ENCODE results near the gene TAS1R3.

Gene TAS1R3

GRCh38 chr1:1340791-1341548 is 9.9 kb downstream of the TAS1R3 start:
- DNase-seq: no peak

GRCh38 chr1:1341549-1342021 is 10.5 kb downstream of the TAS1R3 start:
- DNase-seq: no peak

GRCh38 chr1:1342061-1342562 is 11.0 kb downstream of the TAS1R3 start:
- DNase-seq: no peak

GRCh38 chr1:1342584-1343115 is 11.6 kb downstream of the TAS1R3 start:
- DNase-seq: no peak

- no peak for DNase-seq
Observed at GRCh38 chr1:1343811-1344421, 12.8 kb downstream of the TAS1R3 start.

GRCh38 chr1:1344655-1345361 is 13.7 kb downstream of the TAS1R3 start:
- DNase-seq: no peak

GRCh38 chr1:1345384-1345783 is 14.3 kb downstream of the TAS1R3 start:
- DNase-seq: no peak

- no peak for DNase-seq
Observed at GRCh38 chr1:1345860-1346500, 14.9 kb downstream of the TAS1R3 start.

- DNase-seq: no peak
Observed at GRCh38 chr1:1346501-1346890, 15.4 kb downstream of the TAS1R3 start.

- no peak for DNase-seq
Observed at GRCh38 chr1:1347026-1347595, 16.0 kb downstream of the TAS1R3 start.

GRCh38 chr1:1347663-1348419 is 16.8 kb downstream of the TAS1R3 start:
- no peak for DNase-seq

- no peak for DNase-seq
Observed at GRCh38 chr1:1348420-1349255, 17.6 kb downstream of the TAS1R3 start.

GRCh38 chr1:1349256-1350012 is 18.4 kb downstream of the TAS1R3 start, which contains the start of gene DVL1:
Gene DVL1 (minus strand): TSS chr1:1349418. CDS start chr1:1349065, 353 bp downstream.
- no peak for DNase-seq

GRCh38 chr1:1351511-1352427 is 20.7 kb downstream of the TAS1R3 start:
- no peak for DNase-seq

GRCh38 chr1:1352786-1353388 is 21.8 kb downstream of the TAS1R3 start:
- DNase-seq: no peak

GRCh38 chr1:1353389-1354151 is 22.5 kb downstream of the TAS1R3 start:
- DNase-seq: no peak

Data from NCI-H2081 treated with DMSO at 0.1 percent for 48 hours (cell line).